Endodermal cell (in vitro differentiated cells): ENCODE data around the gene UBXN10. TPM values are rescaled to one million over a fixed set of nuclear protein-coding genes. Genes with fewer than 3 reads are reported as not detected.
"Not testable (repeated sequence)": the region's sequence is repeated elsewhere in the genome, so short reads cannot be mapped to it uniquely, and the experiment has no call there.

Experiments
- DNase-seq: peaks from one replicate; pipeline ENCODE4 v3.0.0-alpha.2; 2017
- H3K27ac ChIP-seq: 2 replicates; pipeline ENCODE4 v1.5.1; 2013; ENCODE audit warnings: mild to moderate bottlenecking, low read depth, low read length, moderate library complexity
- H3K27me3 ChIP-seq: 2 replicates; pipeline ENCODE4 v1.6.1; 2013; ENCODE audit warnings: mild to moderate bottlenecking, low read length, moderate library complexity; ENCODE audit not compliant: insufficient read depth, control insufficient read depth, poor library complexity, severe bottlenecking
- H3K36me3 ChIP-seq: 2 replicates; pipeline ENCODE4 v1.7.0; 2013; ENCODE audit warnings: mild to moderate bottlenecking, low read length, moderate library complexity; ENCODE audit not compliant: control insufficient read depth, insufficient read depth
- H3K4me1 ChIP-seq: one replicate; pipeline ENCODE4 v1.7.0; 2013; ENCODE audit warnings: low read length; ENCODE audit not compliant: control insufficient read depth, insufficient read depth
- H3K4me3 ChIP-seq: 2 replicates; pipeline ENCODE4 v1.5.1; 2013; ENCODE audit warnings: mild to moderate bottlenecking, low read length, moderate library complexity
- H3K9ac ChIP-seq: 2 replicates; pipeline ENCODE4 v1.6.1; 2013; ENCODE audit warnings: mild to moderate bottlenecking, low read length, moderate library complexity; ENCODE audit not compliant: poor library complexity, severe bottlenecking; ENCODE audit errors: extremely low read depth
- H3K9me3 ChIP-seq: 2 replicates; pipeline ENCODE4 v1.6.1; 2013; ENCODE audit warnings: mild to moderate bottlenecking, low read length, moderate library complexity; ENCODE audit not compliant: control insufficient read depth
- H3K27ac Mint-ChIP-seq: 2 replicates; pipeline ENCODE4 v1.8.0; 2020; ENCODE audit warnings: mixed read lengths
- H3K27me3 Mint-ChIP-seq: 2 replicates; pipeline ENCODE4 v1.8.0; 2021; ENCODE audit warnings: mild to moderate bottlenecking, mixed read lengths; ENCODE audit not compliant: insufficient read depth
- H3K36me3 Mint-ChIP-seq: 2 replicates; pipeline ENCODE4 v1.8.0; 2020; ENCODE audit warnings: low read depth, mixed read lengths
- H3K4me1 Mint-ChIP-seq: 2 replicates; pipeline ENCODE4 v1.8.0; 2020; ENCODE audit warnings: mixed read lengths
- H3K4me3 Mint-ChIP-seq: 2 replicates; pipeline ENCODE4 v1.8.0; 2020; ENCODE audit warnings: mild to moderate bottlenecking, moderate library complexity, mixed read lengths
- H3K9me3 Mint-ChIP-seq: 2 replicates; pipeline ENCODE4 v1.8.0; 2020; ENCODE audit warnings: mild to moderate bottlenecking, mixed read lengths
- CTCF ChIP-seq: fragments of 200-600 bp; sonication (generic); conservative IDR thresholded peaks from 2 replicates; pipeline ENCODE4 v1.5.0; 2021; ENCODE audit warnings: antibody characterized with exemption, mild to moderate bottlenecking
- WGBS, 2 experiments: methylation state at CpG; one replicate each; pipeline versions ENCODE4 v1.1.5 to v1.1.7; 2013; ENCODE audit warnings: missing lambda C conversion rate in 2 of 2, mixed read lengths in 1 of 2; ENCODE audit not compliant: insufficient coverage in 1 of 2, insufficient read length in 1 of 2; 5-methylcytosine and 5-hydroxymethylcytosine counted together
- total RNA-seq, 2 donors: library from RNA; stranded (reverse); fragmentation: NEBNext Ultra II Directional in 1 of 2; extraction: Animal tissue kit (Norgen Biotek cat#: 25700) in 1 of 2; gene quantifications; 2 replicates in 1 of 2; 3 replicates in 1 of 2; pipeline ENCODE4 v1.2.1, GENCODE V29; 2021

The UBXN10 gene
- total RNA-seq, 2 donors from 2014 or later, result 1.7 to 2.6 TPM

GRCh38 chr1:20228314-20228825, 42.5 kb downstream of the UBXN10 start:
- Histone ChIP-seq H3K4me1 (no peaks in the 10 kb centered on the region), H3K4me3 (no peak overlapping the region), H3K27me3 (peaks cover 5% of the 10 kb centered on the region), H3K9me3 (no peaks in the 10 kb centered on the region), H3K9ac (no peak overlapping the region), H3K36me3 (no peaks in the 10 kb centered on the region), H3K27ac (no peak overlapping the region)
- TF ChIP-seq CTCF, result no peak
- DNase-seq, result no peak
- H3K4me1 Mint-ChIP-seq, result peaks cover 5% of the 10 kb centered on the region
- no peak overlapping the region for H3K27ac Mint-ChIP-seq
- no peaks in the 10 kb centered on the region for H3K36me3 Mint-ChIP-seq
- no peak overlapping the region for H3K4me3 Mint-ChIP-seq
- 87 to 88% methylated on average over 11 of the region's 11 CpGs for WGBS, 2 experiments
- H3K9me3 Mint-ChIP-seq, result peaks cover 12% of the 10 kb centered on the region
- peaks cover 41% of the 10 kb centered on the region for H3K27me3 Mint-ChIP-seq

- DNase-seq, result no peak
- H3K36me3 Mint-ChIP-seq, result no peaks in the 10 kb centered on the region
- Histone ChIP-seq H3K9me3 (no peaks in the 10 kb centered on the region), H3K9ac (no peak overlapping the region), H3K27me3 (peaks cover under 1% of the 10 kb centered on the region), H3K36me3 (no peaks in the 10 kb centered on the region), H3K4me1 (no peaks in the 10 kb centered on the region), H3K4me3 (no peak overlapping the region), H3K27ac (no peak overlapping the region)
- no peak for TF ChIP-seq CTCF
- H3K4me3 Mint-ChIP-seq, result no peak overlapping the region
- H3K9me3 Mint-ChIP-seq, result peaks cover 13% of the 10 kb centered on the region
- 92 to 100% methylated on average over 1 to 2 of the region's 2 CpGs for WGBS, 2 experiments
- H3K27me3 Mint-ChIP-seq, result peaks cover 36% of the 10 kb centered on the region
- no peak overlapping the region for H3K27ac Mint-ChIP-seq
- H3K4me1 Mint-ChIP-seq, result peaks cover 5% of the 10 kb centered on the region
Measured at GRCh38 chr1:20229171-20229570, 43.3 kb downstream of the UBXN10 start.

- not testable (repeated sequence) for H3K27ac Mint-ChIP-seq, H3K36me3 Mint-ChIP-seq
- WGBS, 2 experiments, result 82 to 93% methylated on average over 6 to 7 of the region's 7 CpGs
Measured at GRCh38 chr1:20232564-20232963, 46.7 kb downstream of the UBXN10 start.

GRCh38 chr1:20233394-20233793, 47.5 kb downstream of the UBXN10 start:
- Mint-ChIP-seq H3K27ac (no peak overlapping the region), H3K4me3 (no peak overlapping the region), H3K36me3 (no peaks in the 10 kb centered on the region), H3K27me3 (peaks cover 12% of the 10 kb centered on the region), H3K4me1 (peaks cover 2% of the 10 kb centered on the region), H3K9me3 (peaks cover 13% of the 10 kb centered on the region)
- Histone ChIP-seq H3K9ac (no peak overlapping the region), H3K36me3 (no peaks in the 10 kb centered on the region), H3K4me1 (peaks cover 7% of the 10 kb centered on the region), H3K27me3 (no peaks in the 10 kb centered on the region), H3K4me3 (no peak overlapping the region), H3K9me3 (no peaks in the 10 kb centered on the region), H3K27ac (no peak overlapping the region)
- DNase-seq, result no peak
- peak; percentile 60 for TF ChIP-seq CTCF
- WGBS, 2 experiments, result 32 to 34% methylated on average over 2 of the region's 3 CpGs

More at GRCh38 chr1:20232564-20232963, 46.7 kb downstream of the UBXN10 start:
- not testable (repeated sequence) for H3K9me3 ChIP-seq, H3K27ac ChIP-seq, DNase-seq, H3K4me3 ChIP-seq, H3K4me1 Mint-ChIP-seq, H3K4me3 Mint-ChIP-seq, H3K4me1 ChIP-seq, H3K27me3 ChIP-seq, H3K36me3 ChIP-seq, H3K9ac ChIP-seq
- peaks cover 20% of the 10 kb centered on the region for H3K27me3 Mint-ChIP-seq
- peaks cover 13% of the 10 kb centered on the region for H3K9me3 Mint-ChIP-seq
